ES-I3 (cell line): ENCODE results near the gene CAPN11.
"Not testable (repeated sequence)": the region's sequence is repeated elsewhere in the genome, so short reads cannot be mapped to it uniquely, and the experiment has no call there.

Source experiments
- H3K36me3 ChIP-seq: 2 replicates; pipeline ENCODE4 v1.6.1; 2013; ENCODE audit warnings: mild to moderate bottlenecking, low read length, control low read depth, moderate library complexity; ENCODE audit not compliant: insufficient read depth
- H3K4me1 ChIP-seq: 2 replicates; pipeline ENCODE4 v1.6.1; 2013; ENCODE audit warnings: mild to moderate bottlenecking, control low read depth, low read length; ENCODE audit not compliant: insufficient read depth
- H3K9ac ChIP-seq: 2 replicates; pipeline ENCODE4 v1.6.1; 2013; ENCODE audit warnings: low read depth, mild to moderate bottlenecking, low read length, moderate library complexity
- H3K9me3 ChIP-seq: 2 replicates; pipeline ENCODE4 v1.6.1; 2013; ENCODE audit warnings: mild to moderate bottlenecking, low read length, moderate library complexity; ENCODE audit not compliant: control insufficient read depth, insufficient read depth

CAPN11 gene

DNA sequence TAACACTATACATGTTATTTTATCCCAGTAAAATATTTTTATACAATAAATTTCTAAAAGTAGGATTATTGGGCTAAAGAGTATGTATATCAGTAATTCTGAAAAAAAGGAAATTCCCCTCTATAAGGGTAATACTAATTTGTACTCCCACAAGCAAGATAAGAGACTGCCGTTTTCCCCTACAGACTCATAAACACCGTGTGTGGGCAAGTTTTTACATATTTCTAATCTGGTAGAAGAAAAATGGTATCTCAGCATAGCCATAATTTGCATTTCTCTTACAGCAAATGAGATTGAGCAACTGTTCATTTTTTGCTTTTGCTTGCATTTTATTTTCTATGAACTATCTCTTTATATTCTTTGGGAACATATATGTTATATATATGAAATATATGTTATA lies 32.1 kb downstream of the CAPN11 start:
- H3K9ac ChIP-seq, result no peak overlapping the region
- no peaks in the 10 kb centered on the region for H3K36me3 ChIP-seq
- peaks cover 22% of the 10 kb centered on the region for H3K4me1 ChIP-seq
- no peaks in the 10 kb centered on the region for H3K9me3 ChIP-seq

DNA sequence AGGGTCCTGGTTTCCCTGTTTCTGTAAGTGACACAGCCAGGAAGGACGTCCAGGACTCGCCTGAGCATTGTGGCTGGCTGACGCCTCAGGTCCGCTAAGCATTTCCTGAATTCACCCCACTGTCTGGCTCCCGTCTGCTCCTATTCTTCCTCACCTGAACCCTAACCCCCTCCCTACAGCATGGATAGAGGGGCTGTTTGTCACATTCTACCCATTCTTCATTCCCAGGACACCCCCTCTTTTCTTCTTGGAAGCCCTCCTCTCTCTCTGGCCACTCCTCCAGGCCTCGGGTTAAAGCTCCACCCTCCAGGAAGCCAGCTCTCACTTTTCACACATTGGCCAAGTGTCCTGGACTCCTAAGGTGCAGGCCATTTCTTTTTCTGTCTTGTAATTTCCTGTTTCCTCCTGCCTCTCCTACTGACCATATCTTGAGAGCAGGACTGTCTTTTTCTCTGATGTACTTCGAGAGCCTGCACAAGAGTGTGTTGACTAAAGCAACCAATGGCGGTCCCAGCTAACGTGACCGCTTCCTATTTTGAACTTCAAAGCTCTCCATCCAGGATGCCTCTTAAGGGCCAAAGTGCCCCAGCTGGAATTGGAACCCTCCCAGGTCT lies 33.9 kb downstream of the CAPN11 start:
- no peak overlapping the region for H3K9ac ChIP-seq
- H3K9me3 ChIP-seq, result no peaks in the 10 kb centered on the region
- no peaks in the 10 kb centered on the region for H3K36me3 ChIP-seq
- peaks cover 11% of the 10 kb centered on the region for H3K4me1 ChIP-seq

DNA sequence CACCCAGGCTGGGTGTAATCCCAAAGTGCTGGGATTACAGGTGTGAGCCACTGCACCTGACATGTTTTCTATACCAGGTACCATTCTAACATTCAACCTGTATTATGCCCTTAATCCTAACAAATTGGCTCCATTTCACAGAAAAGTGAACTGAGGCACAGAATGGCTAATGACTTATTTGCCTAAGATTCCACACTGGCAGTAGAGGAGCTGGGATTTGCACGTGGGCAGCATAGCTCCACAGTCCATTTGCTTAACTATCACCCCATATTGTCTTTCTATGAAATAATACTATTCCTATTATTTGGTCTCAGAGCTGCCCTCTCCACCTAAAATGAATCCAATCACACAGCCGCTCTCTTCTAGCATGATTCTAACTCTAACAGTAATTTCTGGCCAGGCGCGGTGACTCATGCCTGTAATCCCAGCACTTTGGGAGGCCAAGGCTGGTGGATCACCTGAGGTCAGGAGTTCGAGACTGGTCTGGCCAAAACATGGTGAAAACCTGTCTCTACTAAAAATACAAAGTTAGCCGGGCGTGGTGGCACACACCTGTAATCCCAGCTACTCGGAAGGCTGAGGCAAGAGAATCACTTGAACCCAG lies 34.8 kb downstream of the CAPN11 start:
- Histone ChIP-seq H3K9ac (no peak overlapping the region), H3K9me3 (no peaks in the 10 kb centered on the region), H3K36me3 (no peaks in the 10 kb centered on the region), H3K4me1 (peaks cover 11% of the 10 kb centered on the region)

DNA sequence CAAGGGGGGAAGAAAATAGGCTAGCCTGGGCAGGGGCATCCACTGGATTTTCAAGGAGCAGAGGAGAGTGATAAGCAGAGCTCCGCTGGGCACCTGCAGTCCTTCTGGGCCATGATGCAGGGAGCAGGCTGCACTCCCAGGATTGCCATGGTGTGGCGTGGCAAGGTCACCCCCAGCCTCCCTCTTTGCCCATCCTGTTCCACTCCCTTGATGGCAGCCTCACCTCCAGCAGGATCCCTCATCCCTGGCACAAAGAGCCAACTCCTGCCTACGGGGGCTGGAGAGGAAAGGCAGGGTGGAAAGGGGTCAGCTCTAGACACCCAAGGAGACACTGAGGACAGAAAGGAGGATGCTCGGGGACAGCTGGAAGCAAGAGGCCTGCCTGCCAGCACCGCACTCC lies 35.7 kb downstream of the CAPN11 start:
- Histone ChIP-seq H3K9ac (no peak overlapping the region), H3K4me1 (peaks cover 11% of the 10 kb centered on the region), H3K36me3 (no peaks in the 10 kb centered on the region), H3K9me3 (no peaks in the 10 kb centered on the region)

- H3K9me3 ChIP-seq, H3K36me3 ChIP-seq, H3K9ac ChIP-seq: not testable (repeated sequence)
- H3K4me1 ChIP-seq, result peaks cover 17% of the 10 kb centered on the region
Measured at GRCh38 chr6:44196351-44196750, 37.7 kb downstream of the CAPN11 start.

DNA sequence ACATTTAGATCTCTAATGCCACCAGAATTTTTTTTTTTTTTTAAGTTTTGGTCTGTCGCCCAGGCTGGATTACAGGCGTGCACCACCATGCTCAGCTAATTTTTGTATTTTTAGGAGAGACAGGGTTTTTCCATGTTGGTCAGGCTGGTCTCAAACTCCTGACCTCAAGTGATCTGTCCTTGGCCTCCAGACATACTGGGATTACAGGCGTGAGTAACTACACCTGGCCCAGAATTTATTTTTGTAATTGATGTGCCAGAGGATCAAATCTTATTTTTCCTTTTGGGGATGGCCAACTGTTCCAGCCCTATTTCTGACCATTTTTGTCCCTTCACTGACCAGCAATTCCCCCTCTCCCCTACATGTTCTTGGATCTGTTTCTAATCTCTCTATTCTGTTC lies 40.1 kb downstream of the CAPN11 start:
- Histone ChIP-seq H3K4me1 (peaks cover 27% of the 10 kb centered on the region), H3K9me3 (no peaks in the 10 kb centered on the region), H3K9ac (no peak overlapping the region), H3K36me3 (no peaks in the 10 kb centered on the region)

DNA sequence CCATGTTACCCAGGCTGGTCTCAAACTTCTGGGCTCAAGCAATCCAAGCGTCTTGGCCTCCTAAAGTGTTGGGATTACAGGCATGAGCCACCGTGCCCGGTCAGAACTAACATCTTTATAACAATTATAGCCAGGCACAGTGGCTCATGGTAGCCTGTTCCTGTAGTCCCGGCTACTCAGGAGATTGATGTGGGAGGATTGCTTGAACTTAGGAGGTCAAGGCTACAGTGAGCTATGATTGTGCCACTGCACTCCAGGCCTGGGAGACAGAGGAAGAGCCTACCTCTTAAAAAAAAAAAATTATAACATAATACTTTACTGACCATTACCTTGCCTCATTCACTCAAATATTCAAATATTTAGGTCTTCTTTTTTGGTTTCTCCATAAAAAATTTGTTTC lies 41.3 kb downstream of the CAPN11 start:
- Histone ChIP-seq H3K9ac (no peak overlapping the region), H3K9me3 (no peaks in the 10 kb centered on the region), H3K4me1 (peaks cover 31% of the 10 kb centered on the region), H3K36me3 (no peaks in the 10 kb centered on the region)

DNA sequence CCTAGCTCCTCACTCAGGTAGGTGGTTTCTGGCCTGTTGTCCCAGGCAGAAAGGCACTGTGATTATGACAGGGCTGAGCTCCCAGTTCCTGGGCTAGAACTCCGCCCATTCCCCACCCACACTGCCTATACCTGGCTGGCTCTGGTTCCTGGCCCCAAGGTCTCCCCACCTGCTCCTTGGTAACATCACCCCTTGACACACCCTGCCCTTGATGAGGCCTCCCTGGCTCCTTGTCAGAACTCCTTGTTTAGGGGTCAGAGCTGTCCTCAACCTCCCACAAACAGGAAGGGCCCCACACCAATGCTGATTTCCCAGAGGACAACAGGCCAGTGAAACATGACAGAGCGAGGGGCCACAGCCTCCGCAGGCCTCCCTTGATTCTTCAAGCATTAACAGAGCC lies 42.6 kb downstream of the CAPN11 start:
- Histone ChIP-seq H3K9ac (no peak overlapping the region), H3K36me3 (no peaks in the 10 kb centered on the region)

GRCh38 chr6:44201638-44202303 lies 43.2 kb downstream of the CAPN11 start:
- Histone ChIP-seq H3K9ac (no peak overlapping the region), H3K4me1 (peaks cover 35% of the 10 kb centered on the region), H3K9me3 (no peaks in the 10 kb centered on the region), H3K36me3 (no peaks in the 10 kb centered on the region)

More for the DNA sequence above, 42.6 kb downstream of the CAPN11 start:
- Histone ChIP-seq H3K4me1 (peaks cover 31% of the 10 kb centered on the region), H3K9me3 (no peaks in the 10 kb centered on the region)

- Histone ChIP-seq H3K36me3 (no peaks in the 10 kb centered on the region), H3K4me1 (peaks cover 37% of the 10 kb centered on the region), H3K9ac (peak overlapping the region; percentile 11), H3K9me3 (no peaks in the 10 kb centered on the region)
Measured at GRCh38 chr6:44202332-44202971, 43.8 kb downstream of the CAPN11 start.

DNA sequence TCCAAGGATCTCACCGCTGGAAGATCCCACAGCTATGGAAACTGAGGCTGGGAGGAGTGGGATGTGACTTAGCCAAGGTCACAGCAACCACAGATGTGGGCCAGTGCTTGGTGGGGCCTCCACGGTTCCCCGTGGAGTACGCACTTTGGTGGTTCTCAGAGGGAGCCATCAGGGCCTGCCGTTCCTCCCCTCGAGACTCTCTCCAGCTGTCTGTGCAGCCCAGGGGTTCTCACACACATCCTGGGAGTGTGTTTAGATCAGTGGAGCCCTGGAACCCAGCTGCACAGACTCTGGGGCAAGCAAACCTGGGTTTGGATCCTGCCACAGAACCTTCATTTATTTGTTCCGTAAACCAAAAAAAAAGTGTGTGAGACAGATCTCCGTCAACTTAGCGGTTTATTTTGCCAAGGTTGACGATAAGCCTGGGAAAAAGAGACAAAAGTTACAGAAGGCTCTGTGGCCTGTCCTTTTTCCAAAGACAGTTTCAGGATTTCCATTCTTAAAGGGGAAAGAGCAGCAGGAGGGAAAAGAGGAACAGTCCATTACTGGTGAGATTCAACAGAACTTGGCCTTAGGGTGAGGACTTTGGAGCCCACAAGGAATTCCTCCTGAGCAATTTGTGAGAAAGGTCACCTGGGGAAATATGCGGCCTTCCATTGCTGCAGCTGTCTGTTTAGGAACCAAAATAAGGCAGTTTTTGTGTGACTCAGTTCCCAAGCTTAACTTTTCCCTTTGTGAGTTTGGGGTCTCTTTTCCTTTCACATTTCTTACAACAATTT lies 44.5 kb downstream of the CAPN11 start:
- H3K36me3 ChIP-seq, result no peaks in the 10 kb centered on the region
- peak overlapping the region; percentile 11; the same call in 1 of the 2 replicates for H3K9ac ChIP-seq
- peaks cover 37% of the 10 kb centered on the region for H3K4me1 ChIP-seq
- no peaks in the 10 kb centered on the region for H3K9me3 ChIP-seq

GRCh38 chr6:44203955-44204354 lies 45.3 kb downstream of the CAPN11 start:
- H3K9me3 ChIP-seq, result no peaks in the 10 kb centered on the region
- H3K36me3 ChIP-seq, result no peaks in the 10 kb centered on the region
- H3K9ac ChIP-seq, result no peak overlapping the region
- peaks cover 37% of the 10 kb centered on the region for H3K4me1 ChIP-seq

GRCh38 chr6:44207966-44208365 lies 49.3 kb downstream of the CAPN11 start:
- Histone ChIP-seq H3K9ac (no peak overlapping the region), H3K36me3 (no peaks in the 10 kb centered on the region), H3K4me1 (peaks cover 17% of the 10 kb centered on the region), H3K9me3 (no peaks in the 10 kb centered on the region)

DNA sequence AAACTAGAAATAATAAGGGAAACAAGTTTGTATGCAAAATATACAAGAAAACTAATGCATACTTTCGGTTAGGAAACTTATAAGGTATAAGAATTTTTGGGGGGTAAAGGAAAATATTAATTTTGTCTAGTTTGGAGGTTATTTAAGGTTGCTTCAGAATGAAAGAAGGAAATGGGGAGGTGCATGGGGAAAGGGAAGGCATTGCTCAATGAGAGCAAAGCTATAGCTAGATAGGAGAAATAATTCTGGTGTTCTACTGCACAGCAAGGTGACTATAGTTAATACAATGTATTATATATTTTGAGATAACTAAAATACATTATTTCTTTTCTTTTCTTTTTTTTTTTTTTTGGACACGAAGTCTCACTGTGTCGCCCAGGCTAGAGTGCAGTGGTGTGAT lies 52.7 kb downstream of the CAPN11 start:
- Histone ChIP-seq H3K9ac (no peak overlapping the region), H3K36me3 (no peaks in the 10 kb centered on the region), H3K9me3 (no peaks in the 10 kb centered on the region), H3K4me1 (peaks cover 7% of the 10 kb centered on the region)
